HepG2 (cell line): Measurements from ENCODE around the gene TRRAP.

Source experiments
- BRF2 ChIP-seq: sonication (generic); formaldehyde crosslinking; IDR thresholded peaks from 2 replicates; pipeline ENCODE4 v1.8.1; 2022; ENCODE audit warnings: mild to moderate bottlenecking, missing genetic modification reagents
- CTCF ChIP-seq: sonication (generic); formaldehyde crosslinking; IDR thresholded peaks from 2 replicates; pipeline ENCODE4 v1.5.0; 2020; ENCODE audit warnings: mild to moderate bottlenecking, missing genetic modification reagents, moderate library complexity

GRCh38 chr7:99002827-99003212 is 124.5 kb downstream of the TRRAP start:
- TF ChIP-seq CTCF (CRISPR knock-in tag) (no peak), BRF2 (CRISPR knock-in tag) (no peak)
